ENCODE results near the gene BRD4. TPM values are rescaled to one million over a fixed set of nuclear protein-coding genes. Genes with fewer than 3 reads are reported as not detected.
A peak's percentile ranks its signal among the peaks of the same experiment; 100 is the strongest.

Gene BRD4
- total RNA-seq, 1 donor from 2014 or later = 34.6 TPM

- no peak for DNase-seq
Measured at GRCh38 chr19:15265214-15265849, 67.0 kb downstream of the BRD4 start.

GRCh38 chr19:15264933-15265206, 67.5 kb downstream of the BRD4 start:
- DNase-seq = no peak

- DNase-seq = peak; percentile 88
Measured at GRCh38 chr19:15264061-15264932, 68.0 kb downstream of the BRD4 start.

GRCh38 chr19:15263361-15263985, 68.9 kb downstream of the BRD4 start:
- DNase-seq = no peak

- no peak for DNase-seq
Measured at GRCh38 chr19:15262011-15262410, 70.3 kb downstream of the BRD4 start.

GRCh38 chr19:15260939-15261338, 71.4 kb downstream of the BRD4 start:
- DNase-seq = peak; percentile 38

GRCh38 chr19:15259907-15260306, 72.4 kb downstream of the BRD4 start:
- DNase-seq = no peak

GRCh38 chr19:15257782-15258181, 74.6 kb downstream of the BRD4 start:
- DNase-seq = no peak

GRCh38 chr19:15256708-15257331, 75.5 kb downstream of the BRD4 start:
- DNase-seq = no peak

GRCh38 chr19:15255359-15255990, 76.9 kb downstream of the BRD4 start:
- no peak for DNase-seq

- DNase-seq = no peak
Measured at GRCh38 chr19:15254547-15254946, 77.8 kb downstream of the BRD4 start.

GRCh38 chr19:15253513-15253912, 78.8 kb downstream of the BRD4 start:
- DNase-seq = no peak

GRCh38 chr19:15253061-15253460, 79.3 kb downstream of the BRD4 start:
- DNase-seq = peak; percentile 73

- peak; percentile 66 for DNase-seq
Measured at GRCh38 chr19:15252398-15253018, 79.8 kb downstream of the BRD4 start.

GRCh38 chr19:15251749-15252397, 80.5 kb downstream of the BRD4 start:
- peak; percentile 97 for DNase-seq

- DNase-seq = peak; percentile 80
Measured at GRCh38 chr19:15251010-15251748, 81.2 kb downstream of the BRD4 start.

- DNase-seq = no peak
Measured at GRCh38 chr19:15250640-15250993, 81.7 kb downstream of the BRD4 start.

- DNase-seq = peak; percentile 93
Measured at GRCh38 chr19:15249972-15250639, 82.2 kb downstream of the BRD4 start.

GRCh38 chr19:15249528-15249874, 82.8 kb downstream of the BRD4 start:
- no peak for DNase-seq
